Loucy (cell line): ENCODE measurements around the gene AGAP1.

Experiments used
- EZH2phosphoT487 ChIP-seq: fragments of 200-600 bp; IDR thresholded peaks from 2 replicates; pipeline ENCODE4 v1.6.1; 2018; ENCODE audit warnings: antibody characterized with exemption, mild to moderate bottlenecking, moderate library complexity, borderline replicate concordance
- TF ChIP-seq, protein P1 (sequence below): fragments of 200-600 bp; sonication (generic); conservative IDR thresholded peaks from 2 replicates; pipeline ENCODE4 v1.5.1; 2014; ENCODE audit warnings: mild to moderate bottlenecking, antibody characterized with exemption, low read length

DNA sequence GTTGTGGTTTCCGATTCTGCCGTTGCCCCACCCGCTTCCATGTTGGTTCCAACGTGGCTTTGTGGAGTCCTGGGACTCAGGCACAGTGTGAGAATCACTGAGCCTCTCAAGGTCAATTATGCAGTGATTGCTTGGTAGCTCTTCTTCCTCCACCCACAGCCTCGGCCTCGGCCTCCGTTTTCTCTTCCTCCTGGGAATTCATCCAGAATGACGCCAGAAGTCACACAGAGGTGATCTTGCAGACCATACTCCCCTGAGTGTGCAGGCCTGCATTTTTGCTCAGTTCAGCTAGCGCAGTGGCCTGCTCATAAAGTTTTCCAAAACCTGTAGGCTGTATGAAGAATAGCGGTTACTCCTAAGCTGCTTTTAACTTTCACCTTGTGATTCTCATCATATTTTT lies 401.0 kb downstream of the AGAP1 start:
- TF ChIP-seq, protein P1, sequence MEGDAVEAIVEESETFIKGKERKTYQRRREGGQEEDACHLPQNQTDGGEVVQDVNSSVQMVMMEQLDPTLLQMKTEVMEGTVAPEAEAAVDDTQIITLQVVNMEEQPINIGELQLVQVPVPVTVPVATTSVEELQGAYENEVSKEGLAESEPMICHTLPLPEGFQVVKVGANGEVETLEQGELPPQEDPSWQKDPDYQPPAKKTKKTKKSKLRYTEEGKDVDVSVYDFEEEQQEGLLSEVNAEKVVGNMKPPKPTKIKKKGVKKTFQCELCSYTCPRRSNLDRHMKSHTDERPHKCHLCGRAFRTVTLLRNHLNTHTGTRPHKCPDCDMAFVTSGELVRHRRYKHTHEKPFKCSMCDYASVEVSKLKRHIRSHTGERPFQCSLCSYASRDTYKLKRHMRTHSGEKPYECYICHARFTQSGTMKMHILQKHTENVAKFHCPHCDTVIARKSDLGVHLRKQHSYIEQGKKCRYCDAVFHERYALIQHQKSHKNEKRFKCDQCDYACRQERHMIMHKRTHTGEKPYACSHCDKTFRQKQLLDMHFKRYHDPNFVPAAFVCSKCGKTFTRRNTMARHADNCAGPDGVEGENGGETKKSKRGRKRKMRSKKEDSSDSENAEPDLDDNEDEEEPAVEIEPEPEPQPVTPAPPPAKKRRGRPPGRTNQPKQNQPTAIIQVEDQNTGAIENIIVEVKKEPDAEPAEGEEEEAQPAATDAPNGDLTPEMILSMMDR, result no peak
- TF ChIP-seq EZH2phosphoT487, result no peak
